Endothelial cell of umbilical vein (primary cell): ENCODE measurements around the gene LAMC3.

ENCODE experiments used
- FOS ChIP-seq: IDR thresholded peaks from 2 replicates; pipeline ENCODE4 v1.6.1; 2011; ENCODE audit warnings: mild to moderate bottlenecking, low read length, moderate library complexity, borderline replicate concordance; ENCODE audit not compliant: insufficient read depth
- JUN ChIP-seq: IDR thresholded peaks from 2 replicates; pipeline ENCODE4 v1.6.1; 2011; ENCODE audit warnings: borderline replicate concordance, low read depth; ENCODE audit not compliant: insufficient read length, insufficient read depth
- POLR2A ChIP-seq: IDR thresholded peaks from 2 replicates; pipeline ENCODE4 v1.6.1; 2012; ENCODE audit warnings: low read depth, mild to moderate bottlenecking, control low read depth, low read length
- POLR2AphosphoS5 ChIP-seq: IDR thresholded peaks from 2 replicates; pipeline ENCODE4 v1.6.1; 2012; ENCODE audit warnings: low read depth, mild to moderate bottlenecking, control low read depth, low read length, moderate library complexity; ENCODE audit not compliant: insufficient read depth
- TF ChIP-seq, protein P1 (sequence below), 2 donors: IDR thresholded peaks; 1 replicate in 1 of 2; 2 replicates in 1 of 2; pipeline ENCODE4 v1.5.1; 2011; ENCODE audit warnings: low read length in 2 of 2, mild to moderate bottlenecking in 2 of 2, moderate library complexity in 2 of 2, control low read depth in 1 of 2, inconsistent platforms in 1 of 2, low read depth in 1 of 2; ENCODE audit not compliant: insufficient read depth in 1 of 2; ENCODE audit errors: extremely low read depth in 1 of 2

DNA sequence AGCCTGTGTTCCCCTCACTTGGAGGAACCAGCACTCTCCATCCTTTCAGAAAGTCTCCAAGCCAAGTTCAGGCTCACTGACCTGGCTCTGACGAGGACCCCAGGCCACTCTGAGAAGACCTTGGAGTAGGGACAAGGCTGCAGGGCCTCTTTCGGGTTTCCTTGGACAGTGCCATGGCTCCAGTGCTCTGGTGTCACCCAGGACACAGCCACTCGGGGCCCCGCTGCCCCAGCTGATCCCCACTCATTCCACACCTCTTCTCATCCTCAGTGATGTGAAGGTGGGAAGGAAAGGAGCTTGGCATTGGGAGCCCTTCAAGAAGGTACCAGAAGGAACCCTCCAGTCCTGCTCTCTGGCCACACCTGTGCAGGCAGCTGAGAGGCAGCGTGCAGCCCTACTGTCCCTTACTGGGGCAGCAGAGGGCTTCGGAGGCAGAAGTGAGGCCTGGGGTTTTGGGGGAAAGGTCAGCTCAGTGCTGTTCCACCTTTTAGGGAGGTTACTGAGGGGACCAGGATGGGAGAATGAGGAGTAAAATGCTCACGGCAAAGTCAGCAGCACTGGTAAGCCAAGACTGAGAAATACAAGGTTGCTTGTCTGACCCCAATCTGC, 111.8 kb downstream of the LAMC3 start:
- TF ChIP-seq, protein P1, sequence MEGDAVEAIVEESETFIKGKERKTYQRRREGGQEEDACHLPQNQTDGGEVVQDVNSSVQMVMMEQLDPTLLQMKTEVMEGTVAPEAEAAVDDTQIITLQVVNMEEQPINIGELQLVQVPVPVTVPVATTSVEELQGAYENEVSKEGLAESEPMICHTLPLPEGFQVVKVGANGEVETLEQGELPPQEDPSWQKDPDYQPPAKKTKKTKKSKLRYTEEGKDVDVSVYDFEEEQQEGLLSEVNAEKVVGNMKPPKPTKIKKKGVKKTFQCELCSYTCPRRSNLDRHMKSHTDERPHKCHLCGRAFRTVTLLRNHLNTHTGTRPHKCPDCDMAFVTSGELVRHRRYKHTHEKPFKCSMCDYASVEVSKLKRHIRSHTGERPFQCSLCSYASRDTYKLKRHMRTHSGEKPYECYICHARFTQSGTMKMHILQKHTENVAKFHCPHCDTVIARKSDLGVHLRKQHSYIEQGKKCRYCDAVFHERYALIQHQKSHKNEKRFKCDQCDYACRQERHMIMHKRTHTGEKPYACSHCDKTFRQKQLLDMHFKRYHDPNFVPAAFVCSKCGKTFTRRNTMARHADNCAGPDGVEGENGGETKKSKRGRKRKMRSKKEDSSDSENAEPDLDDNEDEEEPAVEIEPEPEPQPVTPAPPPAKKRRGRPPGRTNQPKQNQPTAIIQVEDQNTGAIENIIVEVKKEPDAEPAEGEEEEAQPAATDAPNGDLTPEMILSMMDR (IDR thresholded peaks at IDR 0.05; ENCODE audit: extremely low read depth in 1 of 2, insufficient read depth in 1 of 2, low read depth in 1 of 2, low read length in 2 of 2) = no peak
- TF ChIP-seq JUN (no peak), POLR2A (no peak), FOS (no peak), POLR2AphosphoS5 (no peak)
